HG03558 (cell line): Measurements from ENCODE around the gene NEK6.

Source experiments
- ATAC-seq: cut with Tn5 transposase; IDR thresholded peaks from one replicate; pipeline ENCODE4 v1.9.1; 2021; ENCODE audit warnings: moderate number of reproducible peaks; ENCODE audit not compliant: unreplicated experiment; ENCODE audit errors: extremely low read depth

NEK6 gene

GRCh38 chr9:124273427-124274160 is 15.8 kb downstream of the NEK6 start:
- no peak for ATAC-seq

DNA sequence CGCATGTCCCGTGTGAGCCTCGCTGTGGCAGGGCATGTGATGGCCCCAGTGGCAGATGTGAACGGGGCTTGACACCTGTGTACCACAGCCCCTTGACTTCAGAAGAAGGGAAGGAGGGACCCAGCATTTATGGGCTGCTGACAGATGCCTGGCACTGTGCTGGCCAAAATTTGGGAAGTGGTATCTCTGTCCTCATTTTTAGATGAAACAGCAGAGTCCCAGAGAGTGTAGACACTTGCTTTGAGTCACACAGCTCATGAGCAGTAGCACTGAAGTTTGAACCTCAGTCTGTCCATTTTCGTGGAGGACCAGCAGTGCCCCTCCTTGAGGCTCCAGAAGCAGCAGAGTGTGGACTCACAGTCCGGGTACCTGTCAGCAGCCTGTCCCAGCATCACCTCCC is 16.5 kb downstream of the NEK6 start:
- ATAC-seq = no peak

DNA sequence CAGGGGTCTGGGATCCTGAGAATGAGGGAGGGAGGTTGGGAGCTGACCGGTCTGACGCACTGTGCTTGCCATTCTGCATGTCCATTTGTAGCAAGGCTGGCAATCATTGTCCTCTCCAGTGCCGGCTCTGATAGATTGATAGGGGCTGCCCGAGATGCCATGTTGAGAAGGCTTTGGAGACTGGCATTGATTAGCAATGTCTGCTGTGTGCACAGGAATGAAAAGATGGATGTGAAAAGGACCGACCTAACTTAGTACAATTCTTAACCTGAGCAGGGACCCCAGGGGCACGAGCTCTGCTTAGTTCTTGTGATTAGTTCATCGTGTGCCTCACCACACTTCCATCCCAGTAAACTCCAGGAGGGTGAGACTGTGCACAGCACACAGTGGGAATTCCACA is 17.0 kb downstream of the NEK6 start:
- no peak for ATAC-seq

DNA sequence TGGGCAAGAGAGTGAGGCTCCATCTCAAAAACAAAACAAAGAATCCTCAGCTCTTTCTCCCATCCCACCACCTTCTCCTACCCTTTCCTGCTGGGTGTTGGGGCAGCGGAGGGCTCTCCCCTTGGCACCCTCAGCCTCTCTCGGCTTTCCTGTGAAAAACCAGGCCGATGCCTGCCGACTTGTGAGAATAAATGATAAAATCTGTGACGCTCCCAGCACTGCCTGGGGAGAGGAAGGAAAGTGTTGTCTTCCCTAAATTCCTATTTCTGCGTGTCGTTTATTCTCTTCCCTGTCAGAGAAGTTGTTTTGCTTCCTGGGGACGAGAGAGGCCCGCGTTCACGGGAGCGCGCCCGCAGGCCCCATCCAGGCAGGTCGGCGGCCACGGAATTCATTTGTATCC is 19.7 kb downstream of the NEK6 start:
- no peak for ATAC-seq

- ATAC-seq = no peak
Measured at GRCh38 chr9:124278054-124278540, 20.3 kb downstream of the NEK6 start.

DNA sequence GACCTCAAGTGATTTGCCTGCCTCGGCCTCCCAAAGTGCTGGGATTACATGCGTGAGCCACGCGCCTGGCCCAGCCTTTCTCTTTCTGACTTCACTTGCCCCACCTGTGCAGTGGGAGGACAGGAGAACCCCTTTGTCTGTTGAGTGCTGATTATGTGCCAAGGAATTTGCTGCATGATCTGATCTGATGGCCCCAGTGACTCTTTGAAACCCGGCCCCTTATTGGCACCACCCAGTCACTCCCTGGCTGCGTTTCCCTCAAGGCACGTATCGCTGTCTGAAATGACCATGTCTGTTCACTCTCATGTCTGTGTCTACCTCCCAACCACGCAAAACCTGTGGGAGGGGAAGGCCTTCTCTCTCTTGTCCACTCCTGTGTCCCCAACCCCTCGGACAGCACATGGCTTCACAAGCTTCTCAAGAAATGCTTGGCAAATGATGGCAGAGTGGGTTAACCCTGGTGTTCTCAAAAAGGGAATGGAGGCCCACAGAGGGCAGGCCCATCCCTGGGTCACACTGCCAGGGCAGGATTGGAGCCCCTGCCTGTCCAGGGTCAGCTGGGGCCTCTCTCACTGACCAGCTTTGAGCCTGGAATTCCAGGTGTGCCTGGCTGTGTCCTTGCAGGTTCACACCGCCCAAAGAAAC is 21.9 kb downstream of the NEK6 start:
- ATAC-seq = no peak

DNA sequence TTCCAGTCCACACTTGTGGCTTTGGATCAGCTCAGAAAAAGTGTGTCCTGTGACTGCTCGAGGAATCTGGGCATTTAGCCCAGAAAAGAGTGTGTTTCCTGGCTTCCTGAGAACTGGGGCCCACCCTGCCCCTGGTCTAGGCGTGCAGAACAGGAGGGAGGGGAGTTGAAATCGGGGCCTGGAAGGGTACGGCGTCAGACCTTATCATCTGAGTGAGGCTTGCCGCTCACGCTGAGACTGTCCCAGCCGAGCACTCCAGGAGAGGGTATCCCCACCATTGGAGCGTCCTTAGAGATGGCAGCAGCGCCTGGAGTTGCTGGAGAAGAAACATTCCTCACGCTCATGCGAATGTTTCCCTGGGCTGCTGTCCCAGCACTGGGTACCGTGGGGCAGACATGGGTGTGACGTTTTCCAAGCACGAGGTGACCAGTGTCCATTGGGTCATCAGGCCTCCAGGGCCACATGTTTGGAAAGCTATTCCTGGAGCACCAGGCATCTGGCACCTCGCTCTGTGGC is 22.5 kb downstream of the NEK6 start:
- ATAC-seq = no peak

DNA sequence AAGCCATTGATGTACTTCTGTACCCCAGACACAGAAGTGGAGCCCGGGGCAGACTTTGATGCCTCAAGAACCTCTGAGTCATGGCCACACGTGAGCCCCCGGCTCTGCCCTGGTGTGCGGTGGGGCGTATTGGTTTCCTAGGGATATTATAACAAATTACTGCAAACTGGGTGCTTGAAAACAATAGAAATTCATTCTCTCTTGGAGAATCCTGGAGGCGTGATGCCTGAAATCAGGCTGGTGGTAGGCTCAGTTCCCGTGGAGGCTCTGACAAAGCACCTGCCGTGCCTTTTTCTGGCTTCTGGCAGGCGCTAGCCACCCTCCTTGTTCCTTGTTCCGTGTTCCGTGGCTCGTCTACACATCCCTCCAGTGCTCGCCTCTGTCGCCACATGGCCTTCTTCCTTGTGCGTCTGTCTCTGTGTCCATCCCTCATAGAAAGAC is 24.2 kb downstream of the NEK6 start:
- ATAC-seq = no peak

GRCh38 chr9:124282442-124283227 is 24.9 kb downstream of the NEK6 start:
- no peak for ATAC-seq

DNA sequence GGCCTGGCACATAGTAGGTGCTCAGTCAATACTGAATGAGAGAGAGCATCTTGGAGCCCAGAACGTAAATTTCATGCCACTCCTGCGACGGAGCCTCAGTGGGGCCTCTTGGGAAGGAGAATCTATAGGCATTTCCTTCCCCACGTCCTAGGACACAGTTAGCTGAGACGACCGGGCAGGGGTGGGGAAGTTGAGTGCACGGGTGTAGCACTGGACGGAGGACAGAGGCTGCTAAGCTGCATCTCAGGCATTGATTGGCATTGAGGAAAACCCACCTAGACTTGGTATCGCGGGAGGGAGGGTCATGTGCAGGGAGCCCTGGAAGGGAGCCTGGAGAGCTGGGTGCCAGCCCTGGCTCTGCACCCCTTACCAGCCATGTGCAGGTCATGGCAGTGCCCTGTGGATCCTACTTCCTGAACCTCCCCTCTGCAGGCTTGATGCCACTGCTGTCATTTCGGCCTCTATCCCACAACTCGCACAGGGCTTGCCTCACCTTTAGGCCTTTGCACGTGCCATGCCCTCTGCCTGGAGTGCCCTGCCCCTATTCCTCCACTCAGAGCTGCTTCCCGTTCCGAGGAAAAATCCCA is 25.6 kb downstream of the NEK6 start:
- ATAC-seq = no peak

GRCh38 chr9:124284237-124284831 is 26.6 kb downstream of the NEK6 start:
- ATAC-seq = no peak

GRCh38 chr9:124284940-124285441 is 27.2 kb downstream of the NEK6 start:
- ATAC-seq = no peak

- no peak for ATAC-seq
Measured at GRCh38 chr9:124285490-124285889, 27.7 kb downstream of the NEK6 start.

DNA sequence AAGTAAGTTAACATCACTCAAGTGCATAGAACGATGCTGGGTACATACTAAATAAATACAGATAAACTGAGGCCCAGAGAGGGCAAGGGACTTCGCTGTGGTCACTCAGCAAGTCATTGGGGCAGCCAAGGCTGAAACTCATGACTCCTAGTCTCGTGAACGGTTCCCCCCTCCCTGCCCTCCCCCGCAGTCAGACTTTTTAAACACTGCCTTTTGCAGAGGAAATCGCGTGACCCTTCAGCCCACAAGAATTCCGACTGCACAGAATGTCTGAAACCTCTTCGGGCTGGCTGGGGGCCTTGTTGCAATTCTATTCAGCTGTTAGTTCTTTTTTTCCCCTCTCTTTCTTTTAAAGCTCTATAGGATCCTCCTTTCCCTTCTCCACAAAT is 28.1 kb downstream of the NEK6 start:
- ATAC-seq = no peak

GRCh38 chr9:124286292-124286931 is 28.7 kb downstream of the NEK6 start:
- no peak for ATAC-seq

- no peak for ATAC-seq
Measured at GRCh38 chr9:124290053-124290591, 32.4 kb downstream of the NEK6 start.

GRCh38 chr9:124290743-124291554 is 33.2 kb downstream of the NEK6 start:
- no peak for ATAC-seq

DNA sequence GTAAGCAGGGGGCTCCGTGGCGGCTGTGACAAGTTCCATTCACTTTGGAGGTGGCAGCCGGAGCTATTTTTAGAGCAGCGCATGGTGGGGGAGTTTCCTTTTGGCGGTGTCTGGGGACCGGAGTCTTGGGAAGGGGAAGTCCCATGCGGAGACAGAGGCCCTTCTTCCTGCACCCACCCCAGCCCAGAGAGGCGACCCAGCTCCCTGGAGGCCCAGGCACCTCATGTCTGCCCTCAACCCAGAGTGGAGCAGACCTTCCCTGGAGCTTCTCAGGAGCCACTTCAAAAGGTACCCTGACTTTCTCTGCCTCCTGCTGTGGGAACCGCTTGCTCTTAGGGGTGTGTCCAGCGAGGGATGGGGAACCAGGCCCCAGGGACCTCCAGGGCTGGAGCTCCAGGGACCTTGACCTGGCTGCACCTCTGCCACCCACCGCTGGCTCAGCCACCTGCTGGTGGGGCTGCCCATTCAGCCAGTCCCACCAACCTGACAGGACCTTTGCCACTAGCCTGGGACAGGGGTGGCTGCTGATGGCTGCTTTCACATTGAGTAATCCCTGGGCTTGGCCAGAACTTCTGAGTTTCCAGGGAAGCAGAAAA is 34.1 kb downstream of the NEK6 start:
- ATAC-seq = no peak
